GM21737 (cell line): ENCODE measurements around the gene RAB11FIP2.
A peak's percentile ranks its signal among the peaks of the same experiment; 100 is the strongest.

ENCODE experiments used
- ATAC-seq: cut with Tn5 transposase; IDR thresholded peaks from one replicate; pipeline ENCODE4 v1.9.1; 2021; ENCODE audit warnings: mild to moderate bottlenecking, moderate library complexity; ENCODE audit not compliant: unreplicated experiment

Gene RAB11FIP2

GRCh38 chr10:118035354-118036005, 11.3 kb downstream of the RAB11FIP2 start:
- no peak for ATAC-seq

- no peak for ATAC-seq
Measured at GRCh38 chr10:118034791-118035261, 11.9 kb downstream of the RAB11FIP2 start.

- no peak for ATAC-seq
Measured at GRCh38 chr10:118033905-118034304, 12.8 kb downstream of the RAB11FIP2 start.

- no peak for ATAC-seq
Measured at GRCh38 chr10:118032564-118032963, 14.2 kb downstream of the RAB11FIP2 start.

GRCh38 chr10:118031351-118032075, 15.2 kb downstream of the RAB11FIP2 start:
- ATAC-seq: no peak

GRCh38 chr10:118028619-118029018, 18.1 kb downstream of the RAB11FIP2 start:
- peak; percentile 98 for ATAC-seq

- no peak for ATAC-seq
Measured at GRCh38 chr10:118027397-118027796, 19.3 kb downstream of the RAB11FIP2 start.

- ATAC-seq: no peak
Measured at GRCh38 chr10:118026936-118027335, 19.8 kb downstream of the RAB11FIP2 start.

- ATAC-seq: no peak
Measured at GRCh38 chr10:118020365-118020764, 26.4 kb downstream of the RAB11FIP2 start.

GRCh38 chr10:118017850-118018249, 28.9 kb downstream of the RAB11FIP2 start:
- ATAC-seq: no peak

- ATAC-seq: no peak
Measured at GRCh38 chr10:118017071-118017740, 29.5 kb downstream of the RAB11FIP2 start.

GRCh38 chr10:118012952-118013525, 33.7 kb downstream of the RAB11FIP2 start:
- ATAC-seq: no peak

- no peak for ATAC-seq
Measured at GRCh38 chr10:118007773-118008172, 39.0 kb downstream of the RAB11FIP2 start.

- ATAC-seq: no peak
Measured at GRCh38 chr10:118003126-118003525, 43.6 kb downstream of the RAB11FIP2 start.

GRCh38 chr10:118002581-118002980, 44.2 kb downstream of the RAB11FIP2 start:
- ATAC-seq: no peak

GRCh38 chr10:117997673-117998072, 49.1 kb downstream of the RAB11FIP2 start:
- ATAC-seq: no peak

GRCh38 chr10:117996709-117997108, 50.0 kb downstream of the RAB11FIP2 start:
- ATAC-seq: no peak

- ATAC-seq: no peak
Measured at GRCh38 chr10:117994771-117995170, 52.0 kb downstream of the RAB11FIP2 start.

GRCh38 chr10:117993166-117993565, 53.6 kb downstream of the RAB11FIP2 start:
- no peak for ATAC-seq

GRCh38 chr10:117991701-117992100, 55.0 kb downstream of the RAB11FIP2 start:
- no peak for ATAC-seq

GRCh38 chr10:117989962-117990361, 56.8 kb downstream of the RAB11FIP2 start:
- no peak for ATAC-seq
